HTR-8/SVneo (cell line): ENCODE results near the gene EPHB2.
"Not testable (repeated sequence)": the region's sequence is repeated elsewhere in the genome, so short reads cannot be mapped to it uniquely, and the experiment has no call there.

Experiments used
- DNase-seq: peaks from one replicate; pipeline ENCODE4 v3.0.0; 2011; ENCODE audit warnings: low spot score, mixed read lengths; ENCODE audit not compliant: insufficient read length
- FAIRE-seq: peaks from 2 replicates; lab custom pipeline; 2011; peaks lifted over from hg19 to GRCh38; lab: Jason Lieb, UNC

EPHB2 gene

DNA sequence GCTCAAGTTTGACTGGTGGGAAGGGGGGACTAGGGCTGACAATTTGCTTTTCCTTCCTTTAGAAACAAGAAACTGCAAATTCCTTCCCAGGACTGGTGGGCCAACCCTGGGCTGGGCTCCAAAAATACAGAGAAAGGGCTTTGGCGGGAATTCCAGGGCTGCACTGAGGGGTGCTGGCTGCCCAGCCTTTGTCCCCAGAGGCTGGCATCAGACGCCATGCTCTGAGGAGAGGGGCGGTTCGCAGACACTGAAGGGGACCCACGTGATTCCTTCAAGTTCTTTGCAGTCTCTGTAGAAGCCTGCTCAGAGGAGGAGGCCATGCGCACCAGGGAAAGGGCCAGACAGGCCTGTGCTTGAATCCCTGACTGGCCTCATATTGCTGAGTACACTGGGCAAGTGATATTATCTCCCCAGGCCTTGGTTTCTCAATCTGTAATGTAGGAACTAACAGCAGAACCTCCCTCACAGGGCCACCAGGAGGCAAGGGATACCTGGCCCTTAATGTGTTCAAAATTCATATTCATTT, 119.5 kb downstream of the EPHB2 start:
- DNase-seq = no peak
- no peak for FAIRE-seq

DNA sequence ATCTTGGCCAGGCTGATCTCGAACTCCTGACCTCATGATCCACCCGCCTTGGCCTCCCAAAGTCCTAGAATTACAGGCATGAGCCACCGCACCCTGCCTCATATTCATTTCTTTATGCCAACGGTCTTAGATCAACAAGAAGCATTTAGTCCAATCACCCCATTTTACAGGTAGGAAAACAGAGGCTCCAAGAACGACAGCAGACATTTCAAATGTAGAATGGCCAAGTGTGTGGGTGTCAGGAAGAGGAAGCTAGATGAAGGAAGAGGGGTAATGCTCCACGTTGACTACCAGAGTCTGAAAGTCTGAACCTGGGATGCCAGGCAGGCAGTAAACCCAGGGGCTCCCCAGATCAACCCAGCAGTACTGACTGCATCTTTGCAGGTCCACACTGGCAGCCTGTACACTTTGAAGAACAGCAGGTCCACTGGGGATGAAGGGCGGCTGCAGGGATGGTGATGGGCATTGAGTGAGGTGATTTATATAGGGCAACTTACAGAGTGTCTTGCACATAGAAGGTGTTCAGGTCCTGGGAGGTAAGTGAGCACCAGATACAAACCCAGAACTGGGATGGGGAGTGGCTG, 120.2 kb downstream of the EPHB2 start:
- no peak for DNase-seq
- FAIRE-seq = no peak

DNA sequence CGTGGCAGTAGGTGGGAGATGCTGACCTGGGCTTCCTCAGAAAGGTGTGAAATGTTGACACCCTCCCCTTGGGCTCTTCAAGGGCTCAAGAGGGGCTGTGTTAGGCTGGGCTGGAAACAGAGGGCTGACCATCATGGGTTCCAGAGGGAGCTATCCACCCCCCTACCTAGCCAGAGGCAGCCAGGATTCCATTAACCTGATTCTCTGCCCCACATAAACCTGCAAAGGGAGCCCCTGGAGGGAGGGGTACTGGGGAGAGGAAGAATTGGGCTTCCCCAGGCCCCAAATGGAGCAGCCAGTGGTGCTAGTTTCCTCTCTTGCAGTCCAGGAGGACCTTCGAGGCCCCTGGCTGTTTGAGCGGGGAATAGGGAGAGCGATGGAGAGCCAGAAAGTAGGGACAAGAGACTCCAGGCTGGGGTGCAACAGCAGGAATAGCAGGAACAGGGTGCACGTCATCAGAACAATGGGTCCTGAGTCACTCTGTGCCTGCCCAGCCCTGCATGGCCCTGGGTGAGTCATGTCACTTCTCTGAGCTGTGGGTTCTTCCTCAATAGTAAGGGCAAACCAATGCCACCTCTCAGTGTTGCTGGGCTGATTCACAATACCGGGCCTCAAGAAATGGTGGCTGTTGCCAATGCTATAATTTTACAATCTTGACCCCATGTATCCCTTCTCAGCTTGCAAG, 121.2 kb downstream of the EPHB2 start:
- DNase-seq = peak; percentile 76
- FAIRE-seq = peak; percentile 90

DNA sequence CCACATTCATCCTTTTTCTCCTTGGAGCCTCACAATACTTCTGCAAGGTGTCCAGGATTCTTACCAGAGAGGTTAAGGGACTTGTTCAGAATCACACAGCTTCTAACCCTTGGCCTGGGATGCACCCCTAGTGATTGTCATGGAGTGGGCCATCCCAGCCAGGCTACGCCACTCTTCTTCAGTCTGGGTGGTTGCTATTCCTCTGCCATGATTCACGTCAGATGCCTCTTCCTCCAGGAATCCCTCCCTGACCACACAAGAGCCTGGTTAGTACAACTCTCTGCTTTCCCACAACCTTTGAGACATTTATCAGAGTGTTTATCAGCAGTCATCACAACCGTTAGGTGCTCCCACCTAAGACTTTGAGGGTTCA, 121.8 kb downstream of the EPHB2 start:
- FAIRE-seq (no peak), DNase-seq (no peak)

DNA sequence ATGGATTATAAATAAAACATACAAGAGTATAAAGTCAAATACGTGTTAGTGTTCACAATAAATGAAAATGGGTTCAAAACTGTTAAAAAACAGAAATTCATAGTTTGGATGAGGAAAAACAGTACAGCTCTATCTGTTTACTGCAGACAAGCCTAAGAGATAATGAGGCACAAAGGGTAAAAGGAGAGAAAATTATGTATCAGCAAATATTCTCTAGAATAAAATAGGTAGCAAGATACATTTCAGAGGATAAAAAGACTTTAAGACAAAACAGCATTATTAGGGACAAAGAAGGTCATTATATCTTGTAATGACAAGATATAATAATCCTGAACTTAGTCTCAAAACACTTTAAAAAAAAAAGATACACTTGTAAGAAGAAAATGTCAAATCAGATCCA, 123.1 kb downstream of the EPHB2 start:
- no peak for DNase-seq
- FAIRE-seq = no peak

DNA sequence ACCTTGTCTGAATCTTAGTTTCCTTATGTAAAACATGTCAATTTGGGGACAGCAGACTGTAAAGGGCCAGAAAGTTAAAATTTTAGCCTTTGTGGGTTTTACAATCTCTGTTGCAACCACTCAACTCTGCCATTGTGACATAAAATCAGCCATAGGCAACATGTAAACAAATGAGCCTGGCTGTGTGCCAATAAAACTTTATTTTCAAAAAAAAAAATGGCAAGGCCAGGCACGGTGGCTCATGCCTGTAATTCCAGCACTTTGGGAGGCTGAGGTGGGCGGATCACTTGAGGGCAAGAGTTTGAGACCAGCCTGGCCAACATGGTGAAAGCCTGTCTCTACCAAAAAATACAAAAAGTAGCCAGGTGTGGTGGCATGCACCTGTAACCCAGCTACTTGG, 123.8 kb downstream of the EPHB2 start:
- not testable (repeated sequence) for DNase-seq, FAIRE-seq

DNA sequence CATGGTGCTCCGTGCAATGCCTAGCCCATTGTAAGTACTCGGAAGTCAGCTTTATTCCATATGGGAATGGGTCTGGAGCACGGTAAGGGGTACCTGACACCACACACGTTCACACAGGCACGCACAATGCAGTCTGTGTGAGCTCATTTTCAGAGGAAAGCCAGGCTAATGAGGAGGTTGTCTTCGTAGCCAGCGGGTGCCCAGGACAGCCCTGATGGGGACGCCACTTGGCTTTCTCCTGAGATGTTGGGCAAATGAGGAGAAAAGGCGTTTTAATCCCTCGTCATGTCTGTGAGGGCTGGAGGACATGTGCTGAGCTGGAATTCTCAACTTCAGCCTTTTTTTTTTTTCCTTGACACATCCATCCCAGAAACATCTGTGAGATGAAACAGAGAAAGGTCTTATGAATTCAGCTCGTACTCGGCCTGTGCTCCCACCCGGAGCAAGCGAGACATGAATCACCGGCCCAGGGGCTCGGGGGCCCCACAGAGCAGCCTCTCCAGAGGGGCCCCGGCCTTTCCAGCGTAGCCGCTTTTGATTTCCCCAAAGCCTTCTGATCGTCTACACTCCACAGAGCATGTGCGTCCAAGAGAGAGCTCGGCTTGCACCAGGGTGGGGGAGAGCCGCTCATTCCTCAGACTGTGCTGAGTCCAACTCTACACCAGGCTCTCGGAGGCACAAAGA, 125.1 kb downstream of the EPHB2 start:
- FAIRE-seq (no peak), DNase-seq (no peak)

DNA sequence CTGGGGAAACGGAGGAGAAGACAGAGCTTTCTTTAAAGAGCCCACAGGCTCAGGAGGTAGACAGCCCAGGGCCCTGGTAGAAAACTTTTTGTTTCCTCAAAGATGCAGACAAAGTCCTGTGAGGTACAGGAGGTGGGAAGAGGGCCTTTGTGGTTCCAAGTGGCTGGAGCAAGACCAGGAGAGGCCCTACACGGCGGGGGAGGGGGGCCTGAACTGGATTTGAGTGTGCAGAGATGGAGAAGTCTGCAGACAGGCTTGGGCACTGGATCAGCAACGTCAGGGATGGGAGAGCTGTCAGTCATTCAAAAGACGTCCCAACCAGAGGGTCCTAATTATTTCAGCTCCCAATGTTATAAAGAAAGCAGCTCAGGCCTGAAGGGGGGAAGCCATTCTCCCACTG, 126.2 kb downstream of the EPHB2 start:
- FAIRE-seq (no peak), DNase-seq (no peak)

DNA sequence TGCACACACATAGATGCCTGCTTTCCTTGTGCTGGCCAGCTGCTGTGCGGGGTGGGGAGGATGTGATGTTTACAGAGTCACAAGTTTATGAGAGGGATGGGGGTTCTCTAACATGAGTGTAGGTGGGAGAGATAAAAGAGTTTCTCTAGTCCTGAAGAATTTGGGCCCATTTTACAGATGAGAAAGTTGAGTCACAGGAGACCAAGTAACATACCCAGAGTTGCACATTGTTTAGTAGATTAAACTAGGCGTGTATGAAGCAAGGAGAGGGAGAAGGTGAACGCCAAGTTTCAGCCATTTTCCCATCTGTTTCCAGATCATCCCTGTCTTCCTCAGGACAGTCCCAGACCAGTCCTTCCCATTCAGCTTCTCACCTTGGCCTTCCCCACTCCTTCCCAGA, 126.7 kb downstream of the EPHB2 start:
- no peak for FAIRE-seq
- no peak for DNase-seq

DNA sequence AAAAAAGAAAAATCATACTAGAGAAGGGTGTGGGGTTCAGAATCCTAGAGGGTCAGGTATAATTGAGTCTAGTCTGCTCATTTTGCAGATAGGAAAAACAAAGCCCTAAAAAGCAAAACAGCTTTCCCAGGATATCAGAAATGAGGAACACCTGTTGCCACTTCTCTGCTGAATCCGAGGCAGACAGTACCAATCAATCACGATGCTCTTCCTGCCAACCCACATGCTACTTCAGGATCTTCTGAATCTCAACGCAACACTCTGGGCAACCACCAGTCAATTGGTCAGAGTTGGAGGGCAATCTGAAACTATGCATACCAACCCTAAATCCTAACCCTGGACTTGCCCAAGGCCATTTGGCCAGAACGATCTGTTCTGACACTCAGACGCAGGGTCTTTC, 128.3 kb downstream of the EPHB2 start:
- no peak for DNase-seq

DNA sequence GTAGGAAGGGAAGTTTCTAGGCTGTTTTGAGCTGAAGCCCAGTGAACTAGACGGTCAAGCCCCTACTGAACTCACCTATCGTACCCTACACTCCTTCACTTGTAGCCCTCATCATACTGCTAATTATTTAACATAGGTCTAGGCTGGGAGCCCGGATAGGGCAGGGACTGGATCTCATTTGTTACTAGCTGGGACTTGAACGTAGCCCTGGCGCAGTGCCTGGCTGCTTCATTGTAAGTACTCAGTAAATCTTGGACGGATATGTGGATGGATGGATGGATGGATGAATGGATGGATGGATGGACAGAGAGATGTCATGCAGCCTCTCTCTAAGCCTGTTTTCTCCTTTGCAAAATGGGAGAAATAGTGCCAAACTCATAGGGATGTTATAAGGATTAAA, 129.2 kb downstream of the EPHB2 start:
- FAIRE-seq = no peak

More for the DNA sequence above, 128.3 kb downstream of the EPHB2 start:
- no peak for FAIRE-seq

DNA sequence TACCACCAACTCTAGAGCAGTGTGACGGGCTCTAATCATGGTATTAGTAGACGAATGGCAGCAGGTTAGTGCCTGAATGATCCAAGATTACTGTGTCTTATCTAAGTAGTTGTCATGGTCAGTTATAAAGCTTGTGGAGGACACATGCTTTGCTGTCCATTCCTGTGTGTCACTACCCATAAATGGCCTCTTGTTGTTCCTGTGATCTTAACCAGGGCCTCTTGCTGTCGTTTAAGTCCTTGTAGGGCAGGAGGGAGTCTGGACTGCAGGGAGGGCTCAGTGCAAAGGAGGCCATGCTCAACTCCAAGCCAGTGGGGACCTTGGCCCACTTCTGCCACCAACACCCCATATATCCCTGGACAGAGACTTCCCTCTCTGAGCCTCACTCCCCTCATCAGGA, 130.5 kb downstream of the EPHB2 start:
- DNase-seq (no peak), FAIRE-seq (no peak)

More for the DNA sequence above, 129.2 kb downstream of the EPHB2 start:
- no peak for DNase-seq

DNA sequence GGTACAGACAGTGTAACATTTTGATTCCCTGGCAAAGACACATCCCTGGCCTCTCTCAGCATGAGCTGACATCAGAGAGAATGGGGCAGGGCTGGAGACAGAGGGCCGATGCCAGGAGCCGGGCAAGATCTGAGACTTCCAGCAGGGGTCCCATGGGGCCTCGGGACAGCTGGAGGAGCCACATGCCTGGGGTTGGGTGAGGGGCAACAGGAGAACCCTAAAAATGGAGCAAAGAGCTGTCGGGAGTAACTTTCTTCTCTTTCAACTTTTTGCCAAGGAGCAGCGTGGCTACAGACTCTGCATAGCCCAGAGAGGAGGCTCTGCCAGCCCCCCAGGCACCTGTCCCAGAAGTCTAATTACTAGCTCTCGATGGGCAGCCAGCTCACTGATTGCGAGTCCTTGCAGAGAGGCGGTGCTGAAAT, 131.2 kb downstream of the EPHB2 start:
- FAIRE-seq = no peak
- no peak for DNase-seq

DNA sequence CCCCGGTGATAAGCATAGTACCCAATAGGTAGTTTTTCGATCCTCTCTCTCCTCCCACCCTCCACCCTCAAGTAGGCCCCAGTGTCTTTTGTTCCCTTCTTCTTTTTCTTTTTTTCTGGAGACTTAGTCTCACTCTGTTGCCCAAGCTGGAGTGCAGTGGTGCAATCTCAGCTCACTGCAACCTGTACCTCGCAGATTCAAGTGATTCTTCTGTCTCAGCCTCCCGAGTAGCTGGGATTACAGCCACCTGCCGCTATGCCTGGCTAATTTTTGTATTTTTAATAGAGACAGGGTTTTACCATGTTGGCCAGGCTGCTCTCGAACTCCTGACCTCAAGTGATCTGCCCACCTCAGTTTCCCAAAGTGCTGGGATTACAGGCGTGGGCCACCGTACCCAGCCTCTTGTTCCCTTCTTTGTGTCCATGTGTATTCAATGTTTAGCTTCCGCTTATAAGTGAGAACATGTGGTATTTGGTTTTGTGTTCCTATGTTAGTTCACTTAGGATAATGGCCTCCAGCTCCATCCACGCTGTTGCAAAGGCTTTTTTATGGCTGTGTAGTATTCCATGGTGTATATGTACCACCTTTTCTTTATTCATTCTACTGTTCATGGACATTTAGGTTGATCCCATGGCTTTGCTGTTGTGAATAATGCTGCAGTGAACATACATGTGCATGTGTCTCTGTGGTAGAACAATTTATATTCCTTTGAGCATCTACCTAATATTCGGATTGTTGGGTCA, 133.0 kb downstream of the EPHB2 start:
- FAIRE-seq, DNase-seq: not testable (repeated sequence)

DNA sequence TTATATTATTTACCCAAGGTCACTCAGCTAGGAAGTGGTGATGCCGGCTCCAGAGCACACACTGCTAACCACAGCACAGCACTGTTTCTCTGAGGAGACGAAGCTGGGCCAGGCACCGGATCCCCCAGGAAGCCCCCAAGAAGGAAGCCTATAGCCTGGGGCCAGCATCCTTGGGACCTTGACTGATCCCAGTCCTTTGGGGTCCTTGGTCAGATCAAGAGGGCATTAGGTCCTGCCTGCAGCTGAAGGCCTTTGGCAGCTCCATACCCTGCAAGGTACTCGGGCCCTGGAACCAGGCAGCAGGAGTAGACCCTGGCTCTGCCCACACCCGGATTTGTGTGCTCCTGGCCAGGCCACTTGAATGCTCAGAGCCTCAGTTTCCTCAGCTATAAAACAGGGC, 134.0 kb downstream of the EPHB2 start:
- no peak for DNase-seq
- FAIRE-seq = no peak

DNA sequence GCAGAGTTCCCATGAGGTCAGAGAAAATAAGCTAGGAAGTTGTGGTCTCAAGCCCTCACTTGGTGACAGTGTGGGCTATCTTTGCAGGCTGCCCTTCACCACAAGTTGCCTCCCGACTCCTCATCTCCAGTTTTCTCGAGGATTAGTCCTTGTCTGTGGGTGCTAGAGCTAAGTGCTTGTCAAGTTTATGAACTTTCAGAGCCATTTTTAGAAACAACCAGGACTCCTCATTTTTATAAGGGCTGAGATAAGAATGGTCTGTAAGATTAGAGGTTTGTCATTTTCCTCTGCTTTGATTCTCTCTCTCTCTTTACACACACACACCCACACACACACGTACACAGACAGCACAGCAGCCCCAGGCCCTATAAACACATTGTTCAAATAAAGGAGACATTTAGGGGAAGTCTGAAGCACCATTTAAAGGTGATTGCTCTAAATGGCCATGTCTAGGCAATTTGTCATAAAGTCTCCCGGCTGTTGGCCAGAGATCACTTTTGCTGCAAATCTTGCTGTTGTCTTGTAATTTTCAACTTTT, 134.8 kb downstream of the EPHB2 start:
- no peak for DNase-seq
- no peak for FAIRE-seq

DNA sequence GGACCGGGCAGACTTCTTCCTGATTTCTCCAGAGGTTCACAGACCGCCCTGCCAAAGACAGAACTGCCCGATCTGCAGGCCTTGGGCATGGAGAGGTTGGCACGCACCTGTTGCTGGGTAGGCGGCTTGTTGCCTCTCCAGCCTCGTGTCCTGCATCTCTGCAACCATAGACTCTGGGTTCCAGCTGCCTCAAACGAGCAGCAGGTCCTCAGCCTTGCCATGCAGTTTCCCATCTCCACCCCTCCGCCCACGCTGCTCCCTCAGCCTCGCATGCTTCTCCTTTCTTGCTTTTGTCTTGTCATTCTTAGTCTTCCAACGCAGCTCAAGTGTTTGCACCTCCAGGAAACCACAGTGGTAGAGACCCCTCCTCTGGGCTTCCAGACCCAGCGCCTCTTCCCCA, 135.8 kb downstream of the EPHB2 start:
- no peak for FAIRE-seq

DNA sequence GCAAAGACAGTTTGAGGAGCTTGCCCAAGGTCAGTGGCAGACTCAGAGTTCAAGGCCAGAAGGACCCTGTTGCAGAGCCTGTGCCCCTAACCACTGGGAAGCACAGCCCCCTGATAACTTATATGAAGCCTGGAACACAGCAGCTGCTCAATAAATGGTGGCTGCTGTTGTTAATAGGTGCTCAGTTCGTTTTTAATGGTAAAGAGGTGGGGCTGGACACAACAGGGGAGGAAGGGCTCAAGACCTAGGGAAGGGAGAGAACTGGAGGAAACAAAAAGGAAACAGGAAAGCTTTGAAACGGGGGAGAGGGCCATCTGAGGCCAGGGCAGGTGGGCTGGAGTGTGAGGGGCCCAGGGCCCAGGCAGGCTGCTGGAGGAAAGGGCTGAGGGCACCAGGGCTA, 136.6 kb downstream of the EPHB2 start:
- no peak for FAIRE-seq
- no peak for DNase-seq

More for the DNA sequence above, 135.8 kb downstream of the EPHB2 start:
- no peak for DNase-seq

DNA sequence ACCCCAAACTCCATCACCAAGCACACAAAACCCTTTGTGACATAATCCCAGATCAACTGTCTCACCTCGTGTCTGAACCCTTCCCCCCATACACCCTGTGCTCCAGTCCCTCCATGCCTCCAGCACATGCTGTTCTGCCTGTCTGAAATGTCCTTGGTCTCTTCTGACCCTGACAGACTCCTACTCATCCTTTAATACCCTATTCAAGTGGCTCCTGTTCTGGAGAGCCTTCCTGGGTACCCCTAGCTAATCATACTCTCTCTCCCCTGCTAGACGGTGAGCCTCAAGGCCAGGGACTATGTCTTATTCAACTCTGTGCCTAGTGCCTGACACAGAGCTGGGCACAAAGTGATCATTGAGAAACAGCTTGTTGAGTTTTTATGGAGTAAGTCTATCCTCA, 137.1 kb downstream of the EPHB2 start:
- DNase-seq (no peak), FAIRE-seq (no peak)

DNA sequence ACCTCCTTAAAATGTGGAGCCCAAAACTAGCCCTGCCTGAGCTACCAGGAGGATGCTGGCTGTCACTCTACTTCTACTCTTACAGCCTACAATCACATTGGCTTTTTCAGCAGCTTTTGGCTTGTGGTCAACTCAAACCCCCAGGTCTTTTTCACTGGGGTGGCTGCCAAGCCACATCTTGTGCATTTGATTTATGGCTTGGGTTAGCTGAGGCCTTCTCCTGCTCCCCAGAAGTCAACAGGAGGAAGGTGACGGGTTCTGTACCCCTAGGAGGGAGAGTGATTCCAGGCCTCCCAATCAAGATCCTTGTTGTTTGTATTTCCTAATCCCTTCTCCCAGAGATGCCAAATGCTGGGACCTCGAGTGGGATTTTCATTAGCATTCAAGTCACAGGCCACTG, 137.8 kb downstream of the EPHB2 start:
- FAIRE-seq (no peak), DNase-seq (no peak)
